ENCODE measurements around the gene NGFR.

- TF ChIP-seq CTCF (IDR thresholded peaks at IDR 0.05) (no peak), EZH2 (IDR thresholded peaks at IDR 0.05; ENCODE audit: borderline replicate concordance, insufficient read depth, low read depth, low read length, poor library complexity, severe bottlenecking) (no peak)
Observed at GRCh38 chr17:49548051-49548505, 53.0 kb downstream of the NGFR start.
